ENCODE results near the gene ZMYM2.

ZMYM2 gene

DNA sequence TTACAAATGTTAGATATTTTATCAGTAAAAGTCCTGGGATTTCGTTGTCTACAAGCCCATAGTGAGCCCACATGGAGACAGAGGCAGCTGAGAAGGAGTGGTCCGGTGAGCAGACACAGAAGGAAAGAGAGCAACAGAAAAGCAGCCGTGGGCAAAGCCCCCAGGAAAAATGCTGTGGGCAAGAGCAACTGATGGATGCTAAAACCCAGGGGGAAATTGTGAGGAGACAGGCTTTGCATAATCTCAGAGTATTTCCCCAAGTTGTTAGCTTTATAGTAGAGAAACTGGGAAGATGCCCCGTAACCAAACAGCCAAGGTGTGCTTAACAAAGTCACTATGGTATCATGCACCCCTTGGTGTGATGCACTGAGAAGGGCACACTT, 167.2 kb downstream of the ZMYM2 start:
- TF ChIP-seq GATA3 (IDR thresholded peaks at IDR 0.05; ENCODE audit: low read depth, low read length) (no peak), GATA2 (IDR thresholded peaks at IDR 0.05; ENCODE audit: low read depth, low read length) (no peak)

GRCh38 chr13:20126541-20127261, 168.2 kb downstream of the ZMYM2 start:
- TF ChIP-seq GATA3 (IDR thresholded peaks at IDR 0.05; ENCODE audit: low read depth, low read length): no peak
- TF ChIP-seq GATA2 (IDR thresholded peaks at IDR 0.05; ENCODE audit: low read depth, low read length): no peak

DNA sequence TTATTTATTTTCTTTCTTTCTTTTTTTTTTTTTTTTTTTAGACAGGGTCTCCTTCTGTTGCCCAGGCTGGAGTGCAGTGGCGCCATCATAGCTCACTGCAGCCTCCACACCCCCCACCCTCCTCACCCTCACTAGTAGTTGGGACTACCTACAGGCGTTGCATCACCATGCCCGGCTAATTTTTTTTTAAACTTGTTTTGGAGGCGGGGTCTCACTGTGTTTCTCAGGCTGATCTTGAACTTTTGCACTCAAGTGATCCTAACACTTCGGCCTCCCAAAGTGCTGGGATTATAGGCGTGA, 168.7 kb downstream of the ZMYM2 start:
- TF ChIP-seq GATA3 (IDR thresholded peaks at IDR 0.05; ENCODE audit: low read depth, low read length) (no peak), GATA2 (IDR thresholded peaks at IDR 0.05; ENCODE audit: low read depth, low read length) (no peak)

GRCh38 chr13:20127562-20128458, 169.3 kb downstream of the ZMYM2 start:
- TF ChIP-seq GATA2 (IDR thresholded peaks at IDR 0.05; ENCODE audit: low read depth, low read length): no peak
- no peak for TF ChIP-seq GATA3 (IDR thresholded peaks at IDR 0.05; ENCODE audit: low read depth, low read length)

- TF ChIP-seq GATA3 (IDR thresholded peaks at IDR 0.05; ENCODE audit: low read depth, low read length) (no peak), GATA2 (IDR thresholded peaks at IDR 0.05; ENCODE audit: low read depth, low read length) (no peak)
Measured at GRCh38 chr13:20128459-20128931, 170.0 kb downstream of the ZMYM2 start.

DNA sequence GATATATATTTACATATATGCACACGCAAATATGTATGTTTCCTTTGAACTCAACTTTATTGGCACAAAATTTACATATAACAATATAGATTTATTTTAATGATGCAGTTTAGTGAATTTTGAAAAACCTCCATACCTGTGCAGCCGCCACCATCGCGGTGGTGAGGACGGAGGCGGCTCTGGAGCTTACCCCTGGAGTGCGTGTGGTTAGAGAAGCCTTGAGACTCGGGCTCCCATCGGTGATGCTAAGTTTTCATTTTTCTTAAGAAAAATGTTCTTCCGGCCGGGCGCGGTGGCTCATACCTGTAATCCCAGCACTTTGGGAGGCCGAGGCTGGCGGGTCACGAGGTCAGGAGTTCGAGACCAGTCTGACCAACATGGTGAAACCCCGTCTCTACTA, 170.5 kb downstream of the ZMYM2 start:
- TF ChIP-seq GATA2 (IDR thresholded peaks at IDR 0.05; ENCODE audit: low read depth, low read length) (no peak), GATA3 (IDR thresholded peaks at IDR 0.05; ENCODE audit: low read depth, low read length) (no peak)

DNA sequence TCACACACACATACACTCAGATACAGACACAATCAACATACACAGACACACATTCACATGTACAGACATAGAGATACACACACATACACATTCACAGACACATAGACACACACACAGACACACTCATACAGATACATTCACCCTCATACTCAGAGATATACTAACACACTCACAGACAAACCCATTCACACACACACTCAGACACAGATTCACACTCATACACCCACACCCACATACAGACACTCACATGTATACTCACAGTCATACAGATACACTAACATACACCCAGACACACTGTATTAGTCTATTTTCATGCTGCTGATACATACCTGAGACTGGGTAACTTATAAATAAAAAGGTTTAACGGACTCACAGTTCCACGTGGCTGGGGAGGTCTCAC, 171.5 kb downstream of the ZMYM2 start:
- TF ChIP-seq GATA2 (IDR thresholded peaks at IDR 0.05; ENCODE audit: low read depth, low read length) (no peak), GATA3 (IDR thresholded peaks at IDR 0.05; ENCODE audit: low read depth, low read length) (no peak)

- TF ChIP-seq GATA2 (IDR thresholded peaks at IDR 0.05; ENCODE audit: low read depth, low read length) (no peak), GATA3 (IDR thresholded peaks at IDR 0.05; ENCODE audit: low read depth, low read length) (no peak)
Measured at GRCh38 chr13:20130652-20131051, 172.1 kb downstream of the ZMYM2 start.

- no peak for TF ChIP-seq GATA3 (IDR thresholded peaks at IDR 0.05; ENCODE audit: low read depth, low read length)
- no peak for TF ChIP-seq GATA2 (IDR thresholded peaks at IDR 0.05; ENCODE audit: low read depth, low read length)
Measured at GRCh38 chr13:20131057-20131832, 172.7 kb downstream of the ZMYM2 start.

DNA sequence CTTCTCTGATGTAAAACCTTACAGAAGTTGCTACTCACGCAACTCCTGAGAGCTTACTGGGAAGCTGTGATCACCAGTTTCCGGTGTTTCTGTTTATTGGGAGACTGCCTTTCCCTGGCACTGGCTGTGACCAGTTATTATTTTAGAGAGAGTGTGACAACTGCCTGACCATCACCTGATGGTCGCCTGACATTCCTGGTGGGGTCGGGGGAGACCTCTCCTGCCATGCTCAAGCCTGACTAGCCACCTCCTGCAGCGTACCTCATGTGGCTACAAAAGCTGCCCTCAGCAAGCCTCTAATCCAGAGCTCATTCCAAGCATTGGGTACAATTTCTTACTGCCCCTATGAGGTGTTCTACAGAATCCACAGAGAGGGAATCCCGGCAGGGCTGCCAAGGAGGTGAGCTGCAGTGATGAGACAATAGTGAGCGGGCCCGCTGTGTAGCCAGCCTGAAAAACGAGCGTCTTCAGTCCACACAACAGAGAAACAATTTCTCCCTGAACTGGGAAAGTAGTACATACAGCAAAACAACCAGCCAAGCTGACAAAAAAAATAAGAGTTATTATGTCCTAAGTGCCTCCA, 173.6 kb downstream of the ZMYM2 start:
- no peak for TF ChIP-seq GATA3 (IDR thresholded peaks at IDR 0.05; ENCODE audit: low read depth, low read length)
- no peak for TF ChIP-seq GATA2 (IDR thresholded peaks at IDR 0.05; ENCODE audit: low read depth, low read length)

DNA sequence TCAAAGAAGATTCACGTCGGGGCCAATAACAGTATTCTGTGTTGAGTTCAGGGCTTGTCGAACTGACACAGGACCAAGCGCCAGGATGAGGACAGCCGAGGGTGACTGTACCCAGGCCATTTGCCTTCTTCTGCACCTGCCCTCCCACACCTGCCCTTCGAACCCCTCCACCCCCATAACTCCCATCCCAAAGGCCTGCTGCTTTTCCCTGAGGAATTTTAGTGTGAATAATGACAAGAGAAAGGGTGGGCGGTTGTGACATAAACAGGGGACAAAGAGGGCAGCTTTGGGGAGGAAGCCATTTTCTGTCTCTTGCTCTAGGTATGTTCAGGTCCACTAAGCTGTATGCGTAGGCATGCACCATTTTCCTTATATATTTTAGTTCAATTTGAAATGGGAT, 176.2 kb downstream of the ZMYM2 start:
- TF ChIP-seq GATA3 (IDR thresholded peaks at IDR 0.05; ENCODE audit: low read depth, low read length) (no peak), GATA2 (IDR thresholded peaks at IDR 0.05; ENCODE audit: low read depth, low read length) (no peak)

GRCh38 chr13:20136781-20137703, 178.5 kb downstream of the ZMYM2 start:
- TF ChIP-seq GATA2 (IDR thresholded peaks at IDR 0.05; ENCODE audit: low read depth, low read length) (no peak), GATA3 (IDR thresholded peaks at IDR 0.05; ENCODE audit: low read depth, low read length) (no peak)

- no peak for TF ChIP-seq GATA2 (IDR thresholded peaks at IDR 0.05; ENCODE audit: low read depth, low read length)
- TF ChIP-seq GATA3 (IDR thresholded peaks at IDR 0.05; ENCODE audit: low read depth, low read length): no peak
Measured at GRCh38 chr13:20137875-20138274, 179.3 kb downstream of the ZMYM2 start.

Data from SH-SY5Y (cell line).